ENCODE measurements around the gene RPS16. TPM values are rescaled to one million over a fixed set of nuclear protein-coding genes. Genes with fewer than 3 reads are reported as not detected.
"Not testable (repeated sequence)": the region's sequence is repeated elsewhere in the genome, so short reads cannot be mapped to it uniquely, and the experiment has no call there.

The RPS16 gene
- total RNA-seq, 4 donors from 2014 or later = 509 to 2,477 (median 1,257) TPM

DNA sequence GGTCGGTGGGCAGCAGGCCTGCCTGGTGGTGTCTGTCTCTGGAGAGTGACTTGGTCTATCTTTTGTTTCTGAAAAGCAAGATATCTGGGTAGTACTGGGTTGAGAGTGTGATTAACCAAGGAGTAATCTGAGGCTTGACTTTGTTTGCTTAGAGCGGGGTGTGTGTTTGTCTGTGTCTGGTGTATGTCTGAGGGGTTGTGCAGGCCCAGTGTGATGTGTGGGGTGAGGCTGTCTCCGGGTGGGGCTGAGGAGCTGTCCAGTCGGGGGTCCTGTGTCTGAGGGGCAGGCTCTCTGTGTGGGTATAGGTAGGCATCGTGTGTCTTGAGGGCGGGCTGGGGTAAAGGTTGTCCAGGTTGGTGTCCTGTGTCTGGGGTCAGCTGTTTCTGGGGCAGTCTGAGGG lies 33.8 kb upstream of the RPS16 start:
- no peak overlapping the region for H3K4me3 ChIP-seq
- H3K9me3 ChIP-seq = no peaks in the 10 kb centered on the region
- no peak overlapping the region for H3K27ac ChIP-seq
- TF ChIP-seq, protein P1, sequence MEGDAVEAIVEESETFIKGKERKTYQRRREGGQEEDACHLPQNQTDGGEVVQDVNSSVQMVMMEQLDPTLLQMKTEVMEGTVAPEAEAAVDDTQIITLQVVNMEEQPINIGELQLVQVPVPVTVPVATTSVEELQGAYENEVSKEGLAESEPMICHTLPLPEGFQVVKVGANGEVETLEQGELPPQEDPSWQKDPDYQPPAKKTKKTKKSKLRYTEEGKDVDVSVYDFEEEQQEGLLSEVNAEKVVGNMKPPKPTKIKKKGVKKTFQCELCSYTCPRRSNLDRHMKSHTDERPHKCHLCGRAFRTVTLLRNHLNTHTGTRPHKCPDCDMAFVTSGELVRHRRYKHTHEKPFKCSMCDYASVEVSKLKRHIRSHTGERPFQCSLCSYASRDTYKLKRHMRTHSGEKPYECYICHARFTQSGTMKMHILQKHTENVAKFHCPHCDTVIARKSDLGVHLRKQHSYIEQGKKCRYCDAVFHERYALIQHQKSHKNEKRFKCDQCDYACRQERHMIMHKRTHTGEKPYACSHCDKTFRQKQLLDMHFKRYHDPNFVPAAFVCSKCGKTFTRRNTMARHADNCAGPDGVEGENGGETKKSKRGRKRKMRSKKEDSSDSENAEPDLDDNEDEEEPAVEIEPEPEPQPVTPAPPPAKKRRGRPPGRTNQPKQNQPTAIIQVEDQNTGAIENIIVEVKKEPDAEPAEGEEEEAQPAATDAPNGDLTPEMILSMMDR (IDR thresholded peaks at IDR 0.05) = no peak
- no peak for TF ChIP-seq POLR2A (IDR thresholded peaks at IDR 0.05)
- H3K27me3 ChIP-seq = no peaks in the 10 kb centered on the region
- WGBS, 2 donors = 85 to 89% methylated on average over 3 to 6 of the region's 6 CpGs
- H3K4me1 ChIP-seq = no peaks in the 10 kb centered on the region
- no peak for DNase-seq
- intact Hi-C loops (cut with DNase I) = no loop called here
- peaks cover 72 to 100% (median 89%) of the 10 kb centered on the region in 3 donors for H3K36me3 ChIP-seq

DNA sequence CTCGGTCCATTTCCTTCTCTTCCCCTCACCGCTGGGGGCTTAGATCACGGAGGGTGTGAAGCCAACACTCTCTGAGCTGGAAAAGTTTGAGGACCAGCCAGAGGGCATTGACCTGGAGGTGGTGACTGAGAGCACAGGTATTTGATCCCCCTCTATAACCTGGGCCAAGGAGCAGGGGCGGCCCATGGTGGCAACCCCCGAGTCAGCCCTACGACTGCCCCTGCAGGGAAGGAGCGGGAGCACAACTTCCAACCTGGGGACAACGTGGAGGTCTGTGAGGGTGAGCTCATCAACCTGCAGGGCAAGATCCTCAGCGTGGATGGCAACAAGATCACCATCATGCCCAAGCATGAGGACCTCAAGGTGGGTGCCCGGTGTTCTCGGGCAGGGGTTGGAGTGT lies 33.3 kb upstream of the RPS16 start:
- Histone ChIP-seq H3K4me3 (no peak overlapping the region), H3K27me3 (no peaks in the 10 kb centered on the region), H3K27ac (no peak overlapping the region), H3K36me3 (peaks cover 68 to 100% (median 84%) of the 10 kb centered on the region in 3 donors), H3K4me1 (no peaks in the 10 kb centered on the region), H3K9me3 (no peaks in the 10 kb centered on the region)
- no peak for TF ChIP-seq POLR2A (IDR thresholded peaks at IDR 0.05)
- TF ChIP-seq, protein P1 (IDR thresholded peaks at IDR 0.05) = no peak
- intact Hi-C loops (cut with DNase I) = no loop called here
- DNase-seq = no peak
- 87 to 90% methylated on average over 3 to 9 of the region's 11 CpGs for WGBS, 2 donors

DNA sequence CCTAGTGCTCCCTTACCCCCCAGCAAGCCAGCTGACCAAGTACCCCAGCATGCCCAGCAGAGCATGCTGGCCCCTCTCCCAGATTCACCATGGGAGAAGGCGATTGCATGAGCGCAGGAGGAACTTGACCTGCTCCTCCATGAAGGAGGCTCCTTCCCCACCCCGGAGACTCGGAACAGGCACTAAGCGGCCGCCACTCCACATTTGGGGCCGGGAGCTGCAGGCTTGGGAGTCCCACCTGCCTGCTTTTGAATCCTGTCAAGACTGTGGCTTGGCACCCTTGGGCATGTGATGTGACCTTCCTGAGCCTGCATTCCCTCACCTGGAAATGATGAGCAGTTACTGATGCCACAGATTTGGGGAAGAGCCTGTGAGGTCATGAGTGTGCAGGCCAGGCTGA lies 32.2 kb upstream of the RPS16 start:
- TF ChIP-seq, protein P1 (IDR thresholded peaks at IDR 0.05) = no peak
- no peak for TF ChIP-seq POLR2A (IDR thresholded peaks at IDR 0.05)
- intact Hi-C loops (cut with DNase I) = no loop called here
- 94% methylated on average over 6 of the region's 7 CpGs; no CpG with 5 or more reads in 1 of the 2 donors for WGBS, 2 donors
- Histone ChIP-seq H3K27me3 (no peaks in the 10 kb centered on the region), H3K4me1 (no peaks in the 10 kb centered on the region), H3K9me3 (no peaks in the 10 kb centered on the region), H3K36me3 (peaks cover 68 to 100% (median 73%) of the 10 kb centered on the region in 3 donors), H3K4me3 (no peak overlapping the region), H3K27ac (no peak overlapping the region)
- DNase-seq = no peak

DNA sequence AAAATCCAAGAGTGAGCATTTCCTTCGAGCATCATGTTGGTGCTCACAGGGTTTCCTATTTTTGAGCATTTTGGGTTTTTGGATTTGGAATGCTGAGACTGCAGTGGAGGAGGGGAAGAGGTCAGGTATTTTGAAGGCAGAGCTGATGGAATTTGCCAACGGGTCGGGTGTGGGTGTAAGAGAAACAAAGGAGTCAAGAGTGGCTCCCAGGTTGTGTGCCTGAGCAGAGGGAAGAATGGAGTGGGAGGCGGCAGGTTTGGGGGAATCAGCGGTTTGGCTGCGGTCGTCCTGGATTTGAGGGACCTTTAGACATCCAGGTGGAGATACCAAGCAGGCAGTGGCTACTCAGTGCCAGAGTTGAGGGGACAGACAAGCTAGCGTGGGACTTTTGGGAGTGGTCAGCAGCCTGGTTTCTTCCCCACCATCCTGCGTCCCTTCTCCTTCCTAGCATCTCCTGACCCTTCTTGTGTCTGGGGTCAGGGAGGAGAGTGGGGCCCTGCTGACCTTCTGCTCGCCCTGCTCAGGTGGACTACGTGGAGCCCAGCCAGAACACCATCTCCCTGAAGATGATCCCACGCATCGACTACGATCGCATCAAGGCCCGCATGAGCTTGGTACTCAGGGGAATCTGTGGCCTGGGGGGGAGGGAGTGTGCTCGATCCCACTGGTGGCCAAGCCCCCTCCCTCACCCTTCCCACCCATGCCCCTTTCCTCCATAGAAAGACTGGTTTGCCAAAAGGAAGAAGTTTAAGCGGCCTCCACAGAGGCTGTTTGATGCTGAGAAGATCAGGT lies 30.4 kb upstream of the RPS16 start:
- TF ChIP-seq POLR2A (IDR thresholded peaks at IDR 0.05) = no peak
- TF ChIP-seq, protein P1 (IDR thresholded peaks at IDR 0.05) = no peak
- no peaks in the 10 kb centered on the region for H3K4me1 ChIP-seq
- H3K27me3 ChIP-seq = no peaks in the 10 kb centered on the region
- no peak overlapping the region for H3K27ac ChIP-seq
- H3K9me3 ChIP-seq = no peaks in the 10 kb centered on the region
- H3K36me3 ChIP-seq = peaks cover 52 to 98% (median 58%) of the 10 kb centered on the region in 3 donors
- H3K4me3 ChIP-seq = no peak overlapping the region
- intact Hi-C loops (cut with DNase I) = no loop called here
- no peak for DNase-seq
- 93 to 95% methylated on average over 15 to 18 of the region's 18 CpGs for WGBS, 2 donors

DNA sequence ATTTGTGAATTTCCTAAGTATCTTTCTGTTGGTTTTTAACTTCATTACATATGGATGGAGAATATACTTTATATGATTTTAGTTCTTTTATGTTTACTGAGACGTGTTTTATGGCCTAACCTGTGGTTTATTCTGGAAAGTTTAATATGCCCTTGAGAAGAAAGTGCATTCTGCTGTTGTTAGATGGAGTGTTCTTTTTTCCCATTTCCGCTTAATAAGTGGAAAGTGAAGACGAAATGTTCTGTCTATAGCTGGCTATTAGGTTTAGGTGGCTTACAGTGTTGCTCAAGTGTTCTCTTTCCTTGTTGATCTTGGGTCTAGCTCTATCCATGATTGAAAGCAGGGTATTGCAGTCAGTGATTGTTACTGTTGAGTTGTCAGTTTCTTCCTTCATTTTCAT lies 27.7 kb upstream of the RPS16 start:
- no peak for TF ChIP-seq POLR2A (IDR thresholded peaks at IDR 0.05)
- TF ChIP-seq, protein P1 (IDR thresholded peaks at IDR 0.05) = no peak
- Histone ChIP-seq H3K4me3 (no peak overlapping the region), H3K36me3 (peaks cover 49 to 98% (median 49%) of the 10 kb centered on the region in 3 donors), H3K27ac (no peak overlapping the region), H3K9me3 (no peaks in the 10 kb centered on the region), H3K4me1 (no peaks in the 10 kb centered on the region), H3K27me3 (no peaks in the 10 kb centered on the region)
- no peak for DNase-seq
- 66 to 89% methylated on average over 3 of the region's 3 CpGs for WGBS, 2 donors
- intact Hi-C loops (cut with DNase I) = no loop called here

DNA sequence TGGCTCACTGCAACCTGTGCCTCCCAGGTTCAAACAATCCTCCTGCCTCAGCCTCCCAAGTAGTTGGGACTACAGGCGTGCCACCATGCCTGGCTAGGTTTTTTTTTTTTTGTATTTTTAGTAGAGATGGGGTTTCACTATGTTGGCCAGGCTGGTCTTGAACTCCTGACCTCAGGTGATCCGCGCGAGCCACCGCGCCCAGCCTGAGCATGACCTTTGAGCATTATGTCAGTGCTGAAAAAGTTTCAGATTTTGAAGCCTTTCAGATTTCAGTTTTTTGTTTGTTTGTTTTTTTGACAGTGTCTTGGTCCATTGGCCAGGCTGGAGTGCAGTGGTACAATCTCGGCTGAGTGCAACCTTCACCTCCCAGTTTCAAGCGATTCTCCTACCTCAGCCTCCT lies 15.5 kb upstream of the RPS16 start:
- intact Hi-C loops (cut with DNase I); H3K9me3 ChIP-seq; H3K27me3 ChIP-seq; H3K27ac ChIP-seq; H3K4me3 ChIP-seq; DNase-seq: not testable (repeated sequence)
- H3K4me1 ChIP-seq = peaks cover 9 to 57% (median 27%) of the 10 kb centered on the region in 3 donors
- WGBS, 2 donors = 96 to 97% methylated on average over 8 of the region's 8 CpGs
- peaks cover 0 to 74% (median 16%) of the 10 kb centered on the region in 3 donors for H3K36me3 ChIP-seq
